ENCODE results near the gene ZNF740.

- TF ChIP-seq POLR2A (IDR thresholded peaks at IDR 0.05; ENCODE audit: low read depth, low read length) = no peak; the same call in 1 of the 2 replicates
- TF ChIP-seq POLR2AphosphoS5 (IDR thresholded peaks at IDR 0.05; ENCODE audit: low read depth, low read length) = no peak
- no peak for TF ChIP-seq TAF1 (IDR thresholded peaks at IDR 0.05; ENCODE audit: borderline replicate concordance, low read depth, low read length)
These were observed 20.1 kb downstream of the ZNF740 start for GRCh38 chr12:53200458-53201176.

All from GM12892 (cell line).